GM19351 (cell line): ENCODE data around the gene TMOD2.
"Not testable (repeated sequence)": the region's sequence is repeated elsewhere in the genome, so short reads cannot be mapped to it uniquely, and the experiment has no call there.

Experiments used
- ATAC-seq: cut with Tn5 transposase; IDR thresholded peaks from one replicate; pipeline ENCODE4 v1.9.1; 2021; ENCODE audit warnings: mild to moderate bottlenecking, moderate library complexity; ENCODE audit not compliant: unreplicated experiment

TMOD2 gene

GRCh38 chr15:51770902-51771301 is 19.5 kb downstream of the TMOD2 start:
- no peak for ATAC-seq

GRCh38 chr15:51771773-51772172 is 20.4 kb downstream of the TMOD2 start:
- no peak for ATAC-seq

GRCh38 chr15:51774916-51775315 is 23.5 kb downstream of the TMOD2 start:
- ATAC-seq = no peak

- ATAC-seq = no peak
These were observed 24.8 kb downstream of the TMOD2 start for GRCh38 chr15:51775967-51776816.

GRCh38 chr15:51776952-51777569 is 25.7 kb downstream of the TMOD2 start:
- ATAC-seq = no peak

GRCh38 chr15:51780636-51781035 is 29.2 kb downstream of the TMOD2 start:
- no peak for ATAC-seq

- no peak for ATAC-seq
These were observed 30.1 kb downstream of the TMOD2 start for GRCh38 chr15:51781506-51781905.

GRCh38 chr15:51782357-51782896 is 31.0 kb downstream of the TMOD2 start:
- ATAC-seq = no peak

GRCh38 chr15:51783967-51784366 is 32.6 kb downstream of the TMOD2 start:
- ATAC-seq = no peak

- ATAC-seq = not testable (repeated sequence)
These were observed 35.7 kb downstream of the TMOD2 start for GRCh38 chr15:51787130-51787529.

- not testable (repeated sequence) for ATAC-seq
These were observed 41.1 kb downstream of the TMOD2 start for GRCh38 chr15:51792474-51792873.

GRCh38 chr15:51793521-51794305 is 42.3 kb downstream of the TMOD2 start:
- ATAC-seq = no peak

- ATAC-seq = no peak
These were observed 45.5 kb downstream of the TMOD2 start for GRCh38 chr15:51796847-51797401.

- no peak for ATAC-seq
These were observed 46.9 kb downstream of the TMOD2 start for GRCh38 chr15:51798281-51798680.

- ATAC-seq = no peak
These were observed 48.2 kb downstream of the TMOD2 start for GRCh38 chr15:51799282-51800252.

GRCh38 chr15:51801391-51801835 is 50.0 kb downstream of the TMOD2 start:
- ATAC-seq = no peak

GRCh38 chr15:51802593-51802992 is 51.2 kb downstream of the TMOD2 start:
- no peak for ATAC-seq

GRCh38 chr15:51803965-51804364 is 52.6 kb downstream of the TMOD2 start:
- ATAC-seq = no peak

GRCh38 chr15:51806123-51806522 is 54.7 kb downstream of the TMOD2 start:
- no peak for ATAC-seq

GRCh38 chr15:51809457-51809856 is 58.1 kb downstream of the TMOD2 start:
- ATAC-seq = no peak
